ENCODE data around the gene KLHL22.

Gene KLHL22

DNA sequence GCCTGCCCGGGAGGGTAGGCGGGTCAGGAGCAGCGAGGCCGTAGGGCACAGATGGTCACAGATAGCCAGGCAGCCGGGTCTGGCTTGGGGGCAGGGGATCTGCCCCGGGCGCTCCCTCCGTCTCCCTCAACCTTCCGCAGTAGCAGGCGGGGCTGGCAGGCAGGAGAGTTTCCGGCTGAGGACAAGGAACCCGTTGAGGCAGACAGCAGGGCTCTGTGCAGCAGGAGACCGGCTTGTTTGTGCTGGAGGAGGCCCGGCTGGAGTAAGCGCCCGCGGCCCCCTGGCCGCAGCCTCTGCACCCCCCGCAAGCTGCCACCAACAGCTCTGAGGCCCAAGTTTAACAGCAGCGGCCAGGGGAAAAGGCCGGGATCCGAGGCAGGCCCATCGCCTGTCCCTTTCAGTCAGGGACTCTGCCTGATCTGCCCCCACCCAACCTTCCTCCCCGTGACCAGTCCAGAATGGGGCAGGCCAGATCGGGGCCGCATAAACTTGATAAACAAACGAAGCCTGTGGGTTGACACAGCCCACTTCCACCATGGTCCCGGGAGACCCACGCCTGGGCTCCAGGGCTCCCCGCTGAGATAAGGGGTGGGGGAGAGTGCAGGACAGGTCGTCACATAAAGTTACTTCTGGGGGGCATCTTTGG, 71.6 kb downstream of the KLHL22 start:
- ChIA-PET CTCF (interaction anchor here (0.6 kb wide), 1 partner anchor 318 kb away, joined by 3 read pairs; no protein-coding TSS in a partner anchor), POLR2A (ENCODE audit: low non-redundant PET) (no interaction called here)
- no peak for DNase-seq (ENCODE audit: low spot score)
- TF ChIP-seq, protein P1, sequence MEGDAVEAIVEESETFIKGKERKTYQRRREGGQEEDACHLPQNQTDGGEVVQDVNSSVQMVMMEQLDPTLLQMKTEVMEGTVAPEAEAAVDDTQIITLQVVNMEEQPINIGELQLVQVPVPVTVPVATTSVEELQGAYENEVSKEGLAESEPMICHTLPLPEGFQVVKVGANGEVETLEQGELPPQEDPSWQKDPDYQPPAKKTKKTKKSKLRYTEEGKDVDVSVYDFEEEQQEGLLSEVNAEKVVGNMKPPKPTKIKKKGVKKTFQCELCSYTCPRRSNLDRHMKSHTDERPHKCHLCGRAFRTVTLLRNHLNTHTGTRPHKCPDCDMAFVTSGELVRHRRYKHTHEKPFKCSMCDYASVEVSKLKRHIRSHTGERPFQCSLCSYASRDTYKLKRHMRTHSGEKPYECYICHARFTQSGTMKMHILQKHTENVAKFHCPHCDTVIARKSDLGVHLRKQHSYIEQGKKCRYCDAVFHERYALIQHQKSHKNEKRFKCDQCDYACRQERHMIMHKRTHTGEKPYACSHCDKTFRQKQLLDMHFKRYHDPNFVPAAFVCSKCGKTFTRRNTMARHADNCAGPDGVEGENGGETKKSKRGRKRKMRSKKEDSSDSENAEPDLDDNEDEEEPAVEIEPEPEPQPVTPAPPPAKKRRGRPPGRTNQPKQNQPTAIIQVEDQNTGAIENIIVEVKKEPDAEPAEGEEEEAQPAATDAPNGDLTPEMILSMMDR (conservative IDR thresholded peaks at IDR 0.05; ENCODE audit: low read depth): no peak
- peak overlapping the region; percentile 23 for H3K27ac ChIP-seq

DNA sequence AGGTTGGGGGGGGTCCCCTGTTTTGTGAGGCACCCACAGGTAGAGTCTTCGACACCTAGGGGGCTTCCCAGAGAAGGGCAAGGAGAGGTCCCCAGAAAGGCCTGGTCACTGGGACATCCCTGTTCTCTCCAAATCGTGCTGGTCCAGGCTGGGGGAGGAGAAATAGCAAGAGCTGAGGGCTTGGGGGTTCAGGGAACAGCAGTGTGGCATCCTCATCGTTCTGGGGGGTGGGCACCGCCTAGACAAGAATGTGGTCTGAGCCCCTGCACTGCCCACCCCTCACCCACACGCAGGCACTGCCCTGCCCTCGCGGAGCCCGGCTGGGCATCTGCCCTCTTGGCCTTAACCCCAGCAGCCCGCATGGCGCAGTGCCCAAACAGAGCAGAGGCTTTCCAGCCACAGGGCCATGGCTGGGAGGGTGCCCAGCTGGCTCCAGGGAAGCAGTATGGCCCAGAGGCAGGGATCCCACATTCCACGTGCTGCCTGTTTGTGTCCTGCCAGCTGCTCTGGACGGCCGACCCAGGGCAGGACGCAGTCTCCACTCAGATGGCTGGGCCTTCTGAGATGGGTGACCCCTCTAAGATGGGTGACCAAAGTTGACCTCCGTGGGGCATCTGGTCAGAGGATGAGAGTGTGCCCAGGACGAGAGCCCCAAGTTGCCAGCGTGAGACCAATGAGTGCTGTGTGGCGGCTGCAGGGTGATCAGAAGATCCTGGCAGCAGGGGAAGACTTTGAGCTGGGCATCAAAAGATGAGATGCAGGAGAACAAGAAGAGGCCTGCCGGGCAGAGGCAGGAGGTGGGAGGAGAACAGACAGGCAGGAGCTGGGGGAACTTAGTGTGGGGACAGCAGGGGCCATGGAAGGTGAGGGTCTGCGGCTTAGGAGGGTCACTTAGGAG, 72.3 kb downstream of the KLHL22 start:
- ChIA-PET POLR2A (ENCODE audit: low non-redundant PET) (interaction anchor here (0.6 kb wide), 1 partner anchor 26 kb away, joined by 3 read pairs; no protein-coding TSS in a partner anchor), CTCF (interaction anchor here (0.6 kb wide), 1 partner anchor 318 kb away, joined by 3 read pairs; no protein-coding TSS in a partner anchor)
- DNase-seq (ENCODE audit: low spot score): no peak
- H3K27ac ChIP-seq: peak overlapping the region; percentile 23
- TF ChIP-seq, protein P1 (conservative IDR thresholded peaks at IDR 0.05; ENCODE audit: low read depth): no peak

DNA sequence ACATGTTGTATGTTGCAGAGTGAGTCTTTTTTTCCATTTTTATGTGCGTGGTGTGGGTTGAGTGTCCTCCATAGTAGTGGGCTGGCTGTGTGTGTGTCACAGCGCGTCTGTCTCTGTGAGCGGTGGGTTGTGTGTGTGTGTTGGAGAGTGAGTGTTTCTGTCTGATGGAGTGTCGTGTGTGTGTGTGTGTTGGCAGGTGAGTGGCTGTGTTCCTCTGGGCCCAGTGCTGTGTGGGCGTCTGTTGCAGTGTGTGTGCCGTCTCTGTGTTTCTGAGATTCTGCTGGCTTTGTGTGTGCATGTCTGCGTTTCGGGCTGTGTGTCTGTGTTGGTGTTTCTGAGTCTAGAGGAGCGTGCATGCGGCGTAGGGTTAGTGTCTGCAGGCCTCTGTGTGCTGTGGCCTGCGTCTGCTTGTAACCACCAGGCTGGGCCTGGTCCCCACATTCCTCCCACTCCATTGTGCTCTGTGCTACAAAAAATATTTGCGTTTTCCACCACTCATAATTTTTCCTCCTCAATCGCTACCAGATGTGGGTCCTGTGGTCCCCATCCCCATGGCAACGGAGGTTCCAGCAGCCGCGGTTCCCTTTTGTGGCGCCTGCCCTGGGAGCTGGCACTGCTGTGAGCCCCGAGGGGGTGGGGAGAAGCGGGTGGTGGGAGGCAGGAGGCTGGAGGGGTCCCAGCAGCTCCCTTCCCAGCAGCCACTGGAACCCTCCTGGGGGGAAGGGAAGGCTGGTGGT, 73.2 kb downstream of the KLHL22 start:
- POLR2A ChIA-PET (ENCODE audit: low non-redundant PET): interaction anchor here (0.6 kb wide), 1 partner anchor 27 kb away, joined by 3 read pairs; no protein-coding TSS in a partner anchor
- peak overlapping the region; percentile 23; the same call in 1 of the 2 replicates for H3K27ac ChIP-seq
- CTCF ChIA-PET: no interaction called here
- DNase-seq (ENCODE audit: low spot score): no peak
- TF ChIP-seq, protein P1 (conservative IDR thresholded peaks at IDR 0.05; ENCODE audit: low read depth): no peak

DNA sequence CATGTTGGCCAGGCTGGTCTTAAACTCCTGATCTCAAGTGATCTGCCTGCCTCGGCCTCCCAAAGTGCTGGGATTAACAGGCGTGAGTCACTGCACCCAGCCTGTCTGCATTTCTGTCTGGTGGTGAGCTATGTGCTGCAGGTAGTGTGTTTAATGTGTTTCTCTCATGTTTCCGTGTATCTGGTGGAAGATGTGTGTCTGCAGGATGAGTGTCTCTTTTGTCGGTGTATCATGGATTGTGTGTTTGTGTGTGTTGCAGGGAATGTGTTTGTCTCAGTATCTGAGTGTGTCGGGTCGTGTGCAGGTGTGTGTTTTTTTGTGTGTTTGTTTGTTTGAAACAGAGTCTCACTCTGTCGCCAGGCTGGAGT, 74.1 kb downstream of the KLHL22 start:
- POLR2A ChIA-PET (ENCODE audit: low non-redundant PET): no interaction called here
- DNase-seq (ENCODE audit: low spot score): no peak
- no peak overlapping the region for H3K27ac ChIP-seq
- CTCF ChIA-PET: interaction anchor here (0.9 kb wide), 1 partner anchor 112 kb away, joined by 3 read pairs; no protein-coding TSS in a partner anchor
- TF ChIP-seq, protein P1 (conservative IDR thresholded peaks at IDR 0.05; ENCODE audit: low read depth): no peak

DNA sequence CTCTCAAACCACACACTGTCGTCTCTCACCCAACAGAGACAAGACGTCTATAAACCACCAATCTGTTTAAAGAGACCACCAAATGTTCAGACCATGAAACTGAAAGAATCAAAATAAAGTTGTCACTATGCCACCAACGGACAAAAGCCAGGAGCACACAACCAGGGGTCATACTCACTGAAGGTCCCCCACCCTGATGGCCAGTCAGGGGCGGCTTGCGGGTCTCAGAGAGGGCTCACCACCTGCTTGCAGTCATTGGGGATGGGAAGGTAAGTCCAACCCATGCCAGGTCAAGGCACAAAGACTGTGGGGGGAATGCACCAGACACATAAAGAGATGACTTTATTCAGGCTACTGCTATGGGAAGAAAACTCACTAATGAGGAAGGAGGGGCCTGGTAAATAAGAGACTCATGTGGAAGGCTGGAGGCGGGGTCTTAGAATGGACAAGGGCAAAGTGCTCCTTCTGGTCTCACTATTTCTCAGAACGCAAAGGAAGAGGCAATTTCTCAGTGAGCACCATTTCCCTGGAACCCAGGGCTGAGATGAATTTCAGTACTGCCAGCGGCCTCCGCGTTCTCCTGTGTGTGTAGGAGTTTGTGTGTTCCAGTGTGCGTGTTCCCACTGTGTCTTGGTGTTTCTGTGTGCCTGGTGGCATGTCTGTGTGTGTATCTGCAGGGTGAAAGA, 75.3 kb downstream of the KLHL22 start:
- CTCF ChIA-PET: no interaction called here
- DNase-seq (ENCODE audit: low spot score): no peak
- TF ChIP-seq, protein P1 (conservative IDR thresholded peaks at IDR 0.05; ENCODE audit: low read depth): no peak
- POLR2A ChIA-PET (ENCODE audit: low non-redundant PET): no interaction called here
- no peak overlapping the region for H3K27ac ChIP-seq

DNA sequence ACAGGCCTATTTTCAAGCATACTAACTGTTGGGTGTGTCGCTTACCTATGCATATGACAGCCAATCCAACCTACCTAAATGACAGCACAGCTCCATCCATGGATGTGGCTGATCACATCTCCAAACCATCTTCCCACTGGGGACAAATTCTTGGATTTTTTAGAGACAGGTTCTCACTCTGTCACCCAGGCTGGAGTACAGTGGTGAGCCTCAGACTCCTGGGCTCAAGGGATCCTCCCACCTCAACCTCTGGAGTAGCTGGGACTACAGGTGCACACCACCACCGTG, 76.0 kb downstream of the KLHL22 start:
- ChIA-PET POLR2A (ENCODE audit: low non-redundant PET) (no interaction called here), CTCF (interaction anchor here (0.6 kb wide), 1 partner anchor 213 kb away, joined by 6 read pairs; no protein-coding TSS in a partner anchor)
- DNase-seq (ENCODE audit: low spot score): no peak
- no peak overlapping the region for H3K27ac ChIP-seq
- TF ChIP-seq, protein P1 (conservative IDR thresholded peaks at IDR 0.05; ENCODE audit: low read depth): no peak

Measured in RWPE1 (cell line).